ENCODE data around the gene MYO15B.

Gene MYO15B

DNA sequence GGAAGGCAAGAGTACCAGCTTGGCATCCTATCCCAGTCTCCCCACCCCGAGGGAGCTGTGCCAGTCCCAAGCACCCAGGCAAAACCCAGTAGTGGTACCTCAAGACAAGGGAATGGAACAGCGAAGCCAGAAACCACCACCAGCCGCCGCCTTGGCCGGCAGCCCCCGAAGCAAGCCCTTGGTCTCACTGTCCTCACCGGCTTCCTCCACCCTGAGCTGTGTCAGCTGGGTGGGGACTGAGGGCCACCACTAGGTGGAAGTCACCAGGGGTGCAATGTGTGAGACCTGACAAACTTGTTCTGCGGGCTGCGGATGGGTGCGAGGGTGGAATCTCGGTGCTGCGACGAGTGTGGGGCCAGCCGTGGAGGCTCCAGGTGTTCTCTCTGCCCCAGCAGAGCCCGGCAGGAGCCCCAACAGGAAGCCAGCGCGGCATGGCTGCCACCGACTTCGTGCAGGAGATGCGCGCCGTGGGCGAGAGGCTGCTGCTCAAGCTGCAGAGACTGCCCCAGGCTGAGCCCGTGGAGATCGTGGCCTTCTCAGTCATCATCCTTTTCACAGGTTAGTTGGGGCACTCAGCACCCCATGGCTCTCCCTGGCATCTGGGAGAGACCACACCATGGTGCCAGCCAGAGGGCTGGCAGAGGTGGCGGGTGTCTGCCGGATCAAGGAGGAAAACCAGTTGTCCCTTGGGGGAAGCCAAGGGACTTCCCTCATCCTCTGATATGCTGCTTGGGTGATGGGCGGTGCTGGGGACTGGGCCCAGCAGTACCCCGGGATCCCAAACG is 52.4 kb downstream of the MYO15B start:
- DNase-seq (ENCODE audit: low read depth), result no peak

DNA sequence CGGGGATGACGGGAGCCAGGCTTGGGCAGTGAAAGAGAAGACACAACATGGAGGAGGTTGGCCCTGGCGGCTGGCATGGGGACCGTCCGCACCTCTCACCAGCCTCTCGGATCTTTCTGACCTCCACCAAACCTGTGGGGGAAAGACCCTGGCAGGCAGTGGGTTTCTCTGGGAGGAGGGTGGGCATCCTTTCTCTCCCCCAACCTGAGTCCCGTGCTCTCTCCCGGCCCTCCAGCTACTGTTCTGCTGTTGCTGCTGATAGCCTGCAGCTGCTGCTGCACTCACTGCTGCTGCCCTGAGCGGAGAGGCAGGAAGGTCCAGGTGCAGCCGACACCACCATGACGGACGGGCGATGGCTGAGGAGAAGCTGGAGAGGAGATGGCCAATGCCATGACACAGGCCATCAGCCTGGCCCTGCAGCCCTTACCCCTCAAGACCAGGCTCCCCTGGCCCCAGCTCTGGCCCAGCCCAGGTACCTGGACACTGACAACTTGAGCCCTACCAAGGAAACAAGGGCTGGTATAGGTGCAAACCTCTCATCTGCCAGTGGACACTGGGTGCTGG is 53.0 kb downstream of the MYO15B start:
- no peak for DNase-seq (ENCODE audit: low read depth)

DNA sequence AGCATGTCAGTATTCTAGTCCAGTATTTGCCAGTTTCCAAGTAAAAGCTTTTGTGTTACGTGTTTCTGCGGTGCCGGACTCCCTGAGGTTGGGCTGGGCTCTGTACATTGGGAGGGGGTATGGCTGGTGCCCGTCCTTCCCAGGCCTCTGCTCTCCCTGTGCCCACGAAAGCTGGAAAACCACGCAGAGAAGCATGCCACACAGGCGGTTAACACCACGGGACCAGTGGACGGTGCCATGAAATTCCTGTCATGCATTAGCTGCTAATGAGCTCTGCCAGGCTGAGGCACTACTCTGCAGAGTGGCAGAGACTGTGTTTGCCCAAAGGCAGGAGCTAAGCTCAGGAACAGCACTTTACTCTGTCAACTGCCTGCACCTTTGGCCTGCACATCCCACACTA is 53.7 kb downstream of the MYO15B start:
- DNase-seq (ENCODE audit: low read depth), result no peak

DNA sequence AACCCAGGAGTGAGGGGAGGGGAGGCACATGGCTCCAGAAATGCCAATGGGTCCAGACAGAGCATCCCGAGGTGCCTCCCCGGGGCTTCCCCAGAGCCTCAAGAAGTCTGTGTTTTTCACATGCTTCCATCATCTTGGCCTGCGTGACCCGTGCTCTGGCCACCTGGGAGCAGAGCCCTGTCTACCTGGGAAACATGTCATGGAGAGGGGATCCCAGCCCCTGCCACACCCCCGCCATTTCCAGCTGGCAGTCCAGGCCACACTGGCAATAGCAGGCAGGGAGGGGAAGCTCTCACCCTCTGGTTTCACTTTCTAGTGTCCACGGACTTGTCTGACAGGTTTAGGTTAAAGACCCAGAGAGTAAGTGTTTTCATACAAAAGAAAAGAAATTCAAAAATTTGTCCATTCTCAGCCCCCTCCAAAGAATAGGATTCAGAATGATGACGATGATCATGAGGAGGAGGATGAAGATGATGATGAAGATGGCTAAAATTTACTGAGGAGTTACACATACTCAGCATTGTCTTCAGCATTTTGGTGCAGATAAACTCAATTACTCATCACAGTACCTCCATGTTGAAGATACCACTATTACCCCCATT is 54.7 kb downstream of the MYO15B start:
- DNase-seq (ENCODE audit: low read depth), result no peak

DNA sequence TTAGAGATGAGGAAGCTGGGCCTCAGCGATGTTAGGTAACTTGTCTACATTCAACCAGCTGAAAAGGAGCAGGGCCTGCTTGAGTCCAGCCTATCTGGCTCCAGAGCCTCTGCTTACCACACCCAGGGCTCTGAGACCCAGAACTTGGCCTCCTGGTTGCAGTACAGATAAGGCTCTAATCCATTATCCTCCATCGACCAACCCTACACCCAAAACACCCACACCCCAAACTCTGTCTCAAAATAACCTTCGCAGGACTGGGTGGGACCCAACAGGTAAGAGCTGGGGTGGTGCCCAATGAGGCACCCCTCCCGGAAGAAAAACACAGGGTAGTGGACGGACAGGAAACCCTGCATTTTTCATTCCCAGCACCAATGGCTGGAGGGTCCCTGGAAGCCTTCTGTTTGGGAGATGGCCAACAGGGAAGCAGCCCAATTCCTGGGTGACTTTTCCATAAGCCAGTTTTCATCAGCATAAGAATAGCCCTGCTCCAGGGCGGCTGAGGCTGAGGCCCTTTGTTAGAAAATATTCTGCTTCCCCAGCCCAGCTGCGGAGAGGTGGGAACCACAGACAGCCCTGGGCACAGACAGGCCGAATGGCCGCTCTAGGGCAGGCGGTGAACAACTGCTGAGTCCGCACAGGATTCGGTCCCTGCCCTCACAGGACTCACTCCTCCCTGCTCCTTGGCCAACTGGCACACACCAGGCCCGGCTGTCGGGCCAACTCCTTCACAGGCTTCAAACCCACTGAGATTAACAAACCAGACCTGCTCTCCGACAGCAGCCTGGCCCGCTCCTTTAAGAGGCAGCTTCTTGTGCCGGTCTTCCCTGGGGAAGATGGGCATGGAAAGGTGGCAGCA is 55.4 kb downstream of the MYO15B start:
- no peak for DNase-seq (ENCODE audit: low read depth)

DNA sequence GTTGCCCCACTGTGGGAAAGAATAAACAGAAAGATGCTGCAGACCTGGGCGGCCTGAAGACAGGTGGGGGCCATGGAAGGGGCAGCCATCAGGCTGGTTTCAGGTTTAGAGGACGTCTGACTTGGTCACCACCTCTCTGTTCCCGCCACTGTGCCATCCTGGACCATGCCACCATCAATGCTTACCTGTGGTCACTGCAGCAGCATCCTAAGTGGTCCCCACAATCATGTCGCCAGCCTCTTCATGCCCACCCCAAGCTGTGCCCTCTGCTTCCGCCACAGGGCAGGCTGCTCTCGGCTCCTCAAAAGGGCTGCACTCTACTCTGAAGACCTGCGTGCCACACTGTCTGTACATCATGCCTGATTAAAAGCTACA is 56.0 kb downstream of the MYO15B start:
- DNase-seq (ENCODE audit: low read depth), result no peak

DNA sequence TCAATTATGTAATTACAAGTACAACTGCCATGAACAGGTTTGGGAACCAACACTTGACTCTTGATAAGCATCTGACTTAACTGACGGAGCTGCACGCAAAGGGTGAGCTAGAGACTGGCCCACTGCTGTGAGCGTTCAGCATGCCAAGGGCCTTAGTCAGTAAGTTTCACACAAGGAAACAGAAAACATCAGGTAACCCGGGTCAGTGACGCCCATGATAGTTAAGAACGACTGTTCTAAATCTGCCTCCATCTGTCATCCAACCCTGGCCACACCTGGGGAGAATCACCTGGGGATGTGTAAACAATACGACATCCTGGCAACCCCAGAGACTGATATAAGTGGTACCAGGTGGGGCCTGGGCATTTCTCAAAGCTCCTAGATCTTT is 57.9 kb downstream of the MYO15B start:
- DNase-seq (ENCODE audit: low read depth), result no peak

DNA sequence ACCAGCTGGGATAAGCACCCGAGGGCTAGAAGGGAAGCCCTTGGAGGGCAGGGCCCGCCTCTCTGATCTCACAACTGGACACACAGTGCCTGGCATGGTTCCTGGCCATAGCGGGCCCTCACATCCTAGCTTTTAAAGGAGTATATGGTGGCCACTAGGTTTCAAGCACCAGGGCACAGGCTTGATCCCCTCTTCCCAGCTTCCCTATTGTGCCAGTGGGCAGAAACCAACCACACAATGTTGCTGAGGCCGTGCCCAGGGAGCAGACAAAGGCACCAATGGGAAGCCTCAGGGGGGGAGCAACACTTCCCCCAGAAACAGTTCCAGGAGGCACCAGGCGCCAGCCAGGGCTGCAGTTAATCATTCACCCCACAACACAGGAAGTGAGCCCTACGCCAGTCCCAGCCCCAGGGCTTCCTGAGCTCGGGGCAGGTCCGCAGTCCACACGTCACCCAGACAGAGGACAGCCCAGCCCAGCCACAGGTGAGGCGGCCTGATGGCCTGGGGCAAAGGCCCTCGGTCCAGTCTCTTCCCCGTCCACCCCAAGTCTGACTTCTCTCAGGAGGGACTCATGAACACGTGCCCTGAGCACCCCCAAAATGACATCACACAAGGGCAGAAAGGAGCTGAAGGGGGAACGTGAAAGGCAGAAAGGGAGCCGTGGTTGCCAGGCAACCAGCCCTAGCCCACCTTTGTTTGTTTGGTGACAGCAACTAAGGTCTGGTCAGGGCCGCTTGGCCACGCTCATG is 58.5 kb downstream of the MYO15B start:
- no peak for DNase-seq (ENCODE audit: low read depth)

DNA sequence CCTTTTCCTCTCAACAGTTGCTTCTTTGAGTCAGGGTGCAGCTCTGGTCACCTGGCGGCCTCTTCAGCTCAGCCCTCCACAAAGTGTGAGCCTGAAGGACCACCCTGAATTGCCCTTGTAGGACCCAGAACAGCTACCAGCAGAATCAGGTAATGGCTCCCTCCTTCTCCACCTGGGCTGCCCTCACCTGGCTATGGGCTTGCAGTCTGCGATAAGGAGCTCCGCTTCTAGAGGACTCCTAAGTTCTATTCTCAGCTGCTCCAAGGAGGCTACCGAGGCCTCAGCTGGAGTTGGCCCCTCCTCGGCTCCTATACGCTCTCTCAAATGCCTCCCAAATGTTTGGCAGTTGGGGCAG is 59.0 kb downstream of the MYO15B start:
- no peak for DNase-seq (ENCODE audit: low read depth)

DNA sequence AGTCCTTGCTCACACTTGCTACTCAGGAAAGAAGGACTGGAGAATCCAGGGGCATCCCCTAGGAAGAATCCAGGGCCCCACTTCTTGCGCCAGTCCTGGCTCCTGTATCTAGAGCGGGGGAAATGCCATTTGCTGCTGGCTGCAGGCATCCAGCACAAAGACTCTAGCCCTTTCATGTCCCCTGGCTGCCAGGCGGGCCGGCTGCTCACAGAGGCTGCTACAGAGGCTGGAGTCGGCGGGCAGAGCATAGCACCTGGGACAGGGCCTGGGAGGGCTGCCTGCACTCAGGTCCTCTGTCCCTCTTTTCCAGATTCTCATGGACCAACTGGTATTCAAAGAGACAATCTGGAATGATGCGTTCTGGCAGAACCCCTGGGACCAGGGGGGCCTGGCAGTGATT is 59.5 kb downstream of the MYO15B start:
- DNase-seq (ENCODE audit: low read depth), result no peak

DNA sequence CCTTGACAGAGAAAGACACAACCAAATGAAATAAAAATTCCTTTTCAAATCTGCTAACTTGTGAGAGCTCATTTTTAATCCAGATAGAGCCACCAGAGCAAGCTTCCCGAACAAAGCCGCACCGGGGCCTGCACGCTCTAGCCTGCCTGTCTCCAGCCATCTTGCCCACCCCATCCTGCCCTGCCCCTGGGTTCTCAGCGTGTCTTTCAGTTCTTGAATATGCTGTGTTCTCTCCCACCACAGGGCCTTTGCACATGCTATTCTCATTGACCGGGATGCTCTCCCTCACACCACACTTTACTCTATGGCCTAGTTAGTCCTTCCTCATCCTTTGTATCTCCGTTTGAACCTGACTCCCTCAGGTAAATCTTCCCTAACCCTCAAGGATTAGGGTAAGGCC is 60.3 kb downstream of the MYO15B start:
- DNase-seq (ENCODE audit: low read depth), result no peak

DNA sequence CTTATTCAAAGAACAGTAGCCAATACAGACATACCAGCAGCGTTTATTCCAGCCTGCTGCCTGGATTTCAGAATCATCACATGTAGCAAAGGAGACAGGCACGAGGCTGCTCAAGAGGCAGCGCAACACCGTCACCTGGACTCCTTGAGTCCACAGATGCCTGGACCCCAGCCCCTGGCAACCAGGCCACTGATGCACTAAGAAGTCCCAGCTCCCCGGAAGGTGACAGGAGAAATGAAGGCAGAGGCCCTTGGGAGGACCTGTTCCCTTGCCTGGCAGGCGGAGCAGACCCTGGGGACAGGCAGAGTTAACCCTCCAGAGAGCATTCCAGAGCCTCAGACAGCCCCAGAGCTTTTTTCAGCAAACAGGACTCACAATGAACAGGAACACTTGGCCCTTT is 62.1 kb downstream of the MYO15B start:
- no peak for DNase-seq (ENCODE audit: low read depth)

DNA sequence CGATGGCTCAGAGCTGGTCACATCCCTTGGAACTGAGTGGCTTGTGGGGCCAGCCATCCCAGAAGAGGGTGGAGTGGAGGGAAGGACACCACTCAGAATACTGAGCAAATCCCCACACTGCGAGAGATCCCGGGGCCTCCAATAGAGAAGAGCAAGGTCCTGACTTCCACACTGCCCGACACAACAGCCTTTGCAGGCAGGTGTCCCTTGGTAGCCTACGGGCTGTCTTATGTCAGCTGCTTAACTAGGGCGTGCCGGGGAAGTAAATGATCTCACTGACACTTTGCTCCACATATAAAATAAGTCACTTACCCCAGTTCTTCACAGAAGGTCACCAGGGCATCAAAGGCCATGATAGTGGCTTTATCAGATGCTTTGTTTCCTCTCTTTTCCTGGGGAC is 63.3 kb downstream of the MYO15B start:
- DNase-seq (ENCODE audit: low read depth), result no peak

DNA sequence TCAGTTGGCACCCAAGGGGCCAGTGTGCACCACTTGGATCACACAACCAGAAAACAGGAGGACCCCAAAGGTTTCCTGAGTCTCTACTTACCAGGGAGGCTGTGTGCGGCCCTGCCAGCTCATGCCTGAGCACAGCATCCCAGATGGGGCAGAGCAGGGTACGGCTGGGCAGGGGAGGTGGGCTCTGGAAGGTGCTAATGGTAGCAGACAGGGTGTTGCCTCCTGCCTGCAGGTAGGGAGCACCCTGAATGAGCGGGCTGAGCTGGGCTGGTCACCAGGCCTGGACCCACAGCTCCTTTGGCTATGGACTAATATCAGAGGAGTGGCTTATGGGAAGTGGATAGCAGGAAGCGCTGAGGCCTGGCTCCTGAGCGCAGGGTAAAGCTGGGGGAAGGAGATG is 64.7 kb downstream of the MYO15B start:
- no peak for DNase-seq (ENCODE audit: low read depth)

DNA sequence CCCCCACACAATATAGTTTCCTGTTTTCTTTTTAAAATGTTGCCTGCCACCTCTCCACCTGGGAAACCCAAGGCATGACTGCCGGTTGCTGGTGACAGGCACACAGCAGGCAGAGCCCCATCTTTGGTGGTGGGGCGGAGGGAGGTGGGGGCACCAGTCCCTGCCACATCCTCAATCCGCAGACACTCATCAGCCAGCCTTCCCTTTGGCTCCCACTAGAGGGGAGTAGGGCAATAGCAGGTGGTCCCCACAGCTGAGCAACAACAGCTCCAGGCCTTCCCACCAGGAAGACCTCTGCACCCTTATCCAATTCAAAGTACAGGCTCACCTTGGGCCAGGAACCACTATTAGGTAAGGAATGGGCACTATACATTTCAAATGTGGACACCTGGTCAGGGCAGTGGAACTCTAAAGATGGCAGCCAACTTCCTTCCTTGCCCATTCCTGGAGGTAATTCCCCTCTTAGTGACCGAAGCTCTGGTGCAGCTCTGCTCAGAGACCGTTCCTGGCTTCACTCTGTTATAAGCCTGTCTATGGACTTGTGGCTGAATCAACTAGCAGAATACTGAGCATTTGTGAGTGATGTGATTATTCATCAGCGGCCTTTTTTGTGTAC is 65.4 kb downstream of the MYO15B start:
- DNase-seq (ENCODE audit: low read depth), result no peak

DNA sequence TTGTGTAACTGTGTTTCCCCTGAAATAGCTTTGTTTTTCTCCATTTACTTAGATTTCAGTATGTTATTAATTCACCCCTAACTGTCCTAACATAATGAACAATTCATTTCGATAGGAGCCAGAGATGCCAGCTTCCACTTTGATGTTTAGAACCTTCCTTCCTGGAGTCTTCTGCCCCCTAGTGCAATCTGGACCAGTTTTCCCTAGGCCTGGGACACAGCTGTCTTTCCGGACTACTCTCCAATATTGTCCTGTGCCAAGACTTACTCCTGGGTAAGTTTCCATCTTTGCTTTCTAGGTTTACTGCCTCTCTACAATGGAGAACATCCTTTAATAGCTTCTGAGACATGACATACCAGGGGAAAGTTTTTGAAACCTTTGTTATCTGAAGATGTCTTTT is 66.6 kb downstream of the MYO15B start:
- no peak for DNase-seq (ENCODE audit: low read depth)

DNA sequence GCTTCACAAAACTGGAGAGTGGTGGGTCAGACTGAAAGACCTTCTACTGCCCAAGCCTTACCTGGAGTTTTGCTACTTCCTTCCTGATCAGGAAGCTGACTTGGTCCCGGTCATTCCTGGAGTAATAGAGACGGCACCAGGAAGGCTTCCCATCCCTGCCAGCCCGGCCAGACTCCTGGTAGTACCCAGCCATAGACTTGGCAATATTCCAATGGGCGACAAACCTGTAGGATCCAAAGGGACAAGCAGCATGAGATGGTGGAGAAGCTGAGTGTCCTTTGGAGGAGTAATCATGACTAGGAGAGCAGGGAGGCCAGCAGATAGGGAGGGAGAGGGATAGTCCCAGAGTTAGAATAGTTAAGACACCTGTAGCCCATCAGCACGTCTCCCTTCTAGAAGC is 70.6 kb downstream of the MYO15B start:
- no peak for DNase-seq (ENCODE audit: low read depth)

DNA sequence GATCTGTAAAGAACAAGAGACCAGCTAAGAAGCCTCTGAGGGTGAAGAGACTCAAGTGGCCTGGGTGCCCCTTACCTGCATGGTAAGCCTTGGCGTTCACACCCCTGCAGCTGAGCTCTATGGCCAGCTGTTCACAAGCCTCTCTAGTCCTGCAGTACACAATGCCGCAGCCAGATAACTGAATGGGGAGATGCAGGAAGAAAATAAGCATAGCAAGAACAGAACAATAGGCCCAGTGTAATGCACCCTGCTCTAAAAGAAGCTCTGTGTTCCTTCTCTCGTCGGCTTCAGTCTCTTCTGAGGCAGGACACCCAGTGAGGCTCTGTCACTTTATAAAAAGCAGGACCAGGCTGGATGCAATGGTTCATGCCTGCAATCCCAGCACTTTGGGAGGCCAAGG is 73.9 kb downstream of the MYO15B start:
- no peak for DNase-seq (ENCODE audit: low read depth)

DNA sequence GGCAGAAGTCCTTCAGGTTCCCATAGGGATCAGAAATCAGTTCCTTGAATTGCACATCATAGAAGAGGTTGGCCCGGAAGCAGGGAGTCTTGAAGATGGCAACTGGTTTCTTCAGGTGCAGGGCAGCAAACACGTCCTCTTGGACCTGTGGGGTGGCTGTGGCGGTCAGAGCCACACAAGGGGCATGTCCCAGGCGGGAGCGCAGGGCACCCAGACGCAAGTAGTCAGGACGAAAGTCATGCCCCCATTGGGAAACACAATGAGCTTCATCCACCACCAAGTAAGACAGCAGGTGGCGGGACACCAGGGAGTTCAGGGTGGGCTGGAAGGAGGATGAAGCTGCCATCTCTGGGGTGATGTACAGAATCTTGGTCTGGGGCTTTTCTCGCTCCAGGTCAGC is 74.9 kb downstream of the MYO15B start:
- DNase-seq (ENCODE audit: low read depth), result no peak

DNA sequence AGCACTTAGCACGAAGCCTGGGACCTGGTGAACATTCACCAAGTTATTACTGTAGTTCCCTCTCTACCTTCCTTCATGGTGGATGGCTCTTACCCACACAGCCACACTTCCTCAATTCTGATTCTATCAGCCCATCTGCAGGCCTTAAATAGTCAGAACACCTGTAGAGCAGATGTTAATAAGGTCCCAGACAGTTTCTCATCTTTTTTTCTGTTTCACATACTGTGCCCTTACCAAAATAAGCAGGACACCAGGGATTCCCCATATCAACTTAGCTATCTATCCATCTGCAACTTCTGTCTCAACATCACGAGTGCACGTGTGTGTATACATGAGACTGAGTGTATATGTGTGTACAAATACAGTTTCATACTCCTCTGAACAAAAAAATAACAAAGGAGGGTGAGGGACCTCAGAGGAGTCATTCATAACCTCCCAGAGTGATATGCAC is 76.5 kb downstream of the MYO15B start:
- no peak for DNase-seq (ENCODE audit: low read depth)

DNA sequence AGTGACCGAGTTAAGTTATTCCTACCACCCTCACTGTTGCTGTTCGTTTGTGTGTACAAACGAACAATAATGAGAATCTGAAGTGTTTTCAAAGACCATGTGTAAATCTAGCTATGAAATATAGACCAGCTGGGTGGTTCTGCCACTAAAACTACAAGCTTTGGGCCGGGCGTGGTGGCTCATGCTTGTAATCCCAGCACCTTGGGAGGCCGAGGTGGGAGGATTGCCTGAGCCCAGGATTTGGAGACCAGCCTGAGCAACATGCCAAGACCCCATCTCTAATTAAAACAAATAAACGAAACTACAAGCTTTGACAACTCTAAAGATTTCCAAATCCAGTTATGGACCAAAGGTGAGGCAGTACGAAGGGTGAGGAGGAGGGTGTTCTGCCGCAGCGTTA is 78.4 kb downstream of the MYO15B start:
- no peak for DNase-seq (ENCODE audit: low read depth)
